H1 (cell line): ENCODE measurements around the gene MORF4L1. TPM values are rescaled to one million over a fixed set of nuclear protein-coding genes. Genes with fewer than 3 reads are reported as not detected.

Experiments used
- CTCF ChIA-PET: fragments of 300-600 bp; sonication (Branson Sonifier 250); formaldehyde crosslinking; loops from one replicate; lab custom pipeline; 2021; ENCODE audit not compliant: partially characterized antibody; lab: Charles Lee
- POLR2A ChIA-PET: fragments of 300-600 bp; sonication (Branson Sonifier 250); formaldehyde crosslinking; loops from one replicate; lab custom pipeline; 2021; ENCODE audit warnings: inconsistent platforms; ENCODE audit not compliant: partially characterized antibody; lab: Charles Lee
- DNase-seq, 2 experiments: peaks; one replicate each; pipeline versions ENCODE4 v3.0.0 to v3.0.0-alpha.2; 2010 to 2022; ENCODE audit warnings: low spot score in 2 of 2, low read depth in 1 of 2, mixed read lengths in 1 of 2
- FAIRE-seq: peaks from 2 replicates; lab custom pipeline; 2011; peaks lifted over from hg19 to GRCh38; lab: Jason Lieb, UNC
- H2AFZ ChIP-seq: 2 replicates; pipeline ENCODE4 v1.8.1; 2012; ENCODE audit warnings: low read length, inconsistent platforms
- H2AK5ac ChIP-seq: 2 replicates; pipeline ENCODE4 v1.6.1; 2013; ENCODE audit warnings: low read depth, low read length
- H2BK120ac ChIP-seq: replicated peaks from 2 replicates; pipeline ENCODE3; 2013; ENCODE audit warnings: low read depth, low read length, inconsistent platforms
- H2BK12ac ChIP-seq: 2 replicates; pipeline ENCODE4 v1.6.1; 2013; ENCODE audit warnings: low read depth, low read length
- H2BK15ac ChIP-seq: 2 replicates; pipeline ENCODE4 v1.6.1; 2013; ENCODE audit warnings: low read length
- H2BK20ac ChIP-seq: 2 replicates; pipeline ENCODE4 v1.6.1; 2013; ENCODE audit warnings: low read length
- H2BK5ac ChIP-seq: 2 replicates; pipeline ENCODE4 v1.6.1; 2013; ENCODE audit warnings: low read depth, low read length
- H3K14ac ChIP-seq: 2 replicates; pipeline ENCODE4 v1.6.1; 2013; ENCODE audit warnings: inconsistent platforms; ENCODE audit not compliant: insufficient read length
- H3K18ac ChIP-seq: 2 replicates; pipeline ENCODE4 v1.6.1; 2013; ENCODE audit warnings: low read length; ENCODE audit errors: extremely low read depth
- H3K23ac ChIP-seq: 2 replicates; pipeline ENCODE4 v1.6.1; 2013; ENCODE audit warnings: inconsistent platforms; ENCODE audit not compliant: insufficient read length
- H3K23me2 ChIP-seq: 2 replicates; pipeline ENCODE4 v1.6.1; 2013; ENCODE audit warnings: low read depth, low read length
- H3K27ac ChIP-seq: 2 replicates; pipeline ENCODE4 v1.6.1; 2011; ENCODE audit warnings: low read depth, low read length, inconsistent platforms
- H3K27me3 ChIP-seq, 4 experiments: replicated peaks in 1 of 4; 1 replicate in 1 of 4; 2 replicates in 3 of 4; pipeline versions ENCODE4 v1.6.1 to v1.8.1; 2011 to 2013; ENCODE audit warnings: low read length in 3 of 4, mild to moderate bottlenecking in 3 of 4, inconsistent platforms in 2 of 4, mixed read lengths in 2 of 4, moderate library complexity in 1 of 4; ENCODE audit not compliant: control insufficient read depth in 3 of 4, insufficient read depth in 3 of 4; ENCODE audit errors: extremely low read depth in 1 of 4
- H3K36me3 ChIP-seq, 4 experiments: 2 replicates each; pipeline versions ENCODE4 v1.6.1 to v1.8.1; 2011 to 2013; ENCODE audit warnings: mild to moderate bottlenecking in 4 of 4, low read length in 3 of 4, moderate library complexity in 2 of 4, control low read depth in 1 of 4, inconsistent platforms in 1 of 4; ENCODE audit not compliant: insufficient read depth in 4 of 4, control insufficient read depth in 2 of 4
- H3K4ac ChIP-seq: replicated peaks from 2 replicates; pipeline ENCODE3; 2013; ENCODE audit warnings: low read length, low read depth, mixed read lengths, inconsistent platforms; ENCODE audit not compliant: insufficient read length
- H3K4me1 ChIP-seq, 4 experiments: replicated peaks in 1 of 4; 1 replicate in 1 of 4; 2 replicates in 3 of 4; pipeline versions ENCODE4 v1.6.1 to v1.8.1; 2011 to 2013; ENCODE audit warnings: low read length in 3 of 4, inconsistent platforms in 2 of 4, mixed read lengths in 1 of 4; ENCODE audit not compliant: insufficient read depth in 4 of 4, control insufficient read depth in 3 of 4
- H3K4me2 ChIP-seq, 2 experiments: 2 replicates each; pipeline versions ENCODE4 v1.6.1 to v1.8.1; 2011 to 2013; ENCODE audit warnings: low read depth in 2 of 2, low read length in 2 of 2, control low read depth in 1 of 2, inconsistent platforms in 1 of 2, mild to moderate bottlenecking in 1 of 2; ENCODE audit not compliant: insufficient read depth in 1 of 2
- H3K4me3 ChIP-seq, 4 experiments: fragments of 200-600, 300-600 bp in 1 of 4; sonication (generic), shearing (Covaris generic), sonication (Bioruptor Twin) in 1 of 4; 2 replicates each; pipeline versions ENCODE4 v1.5.1 to v1.8.1; 2011 to 2016; ENCODE audit warnings: low read length in 4 of 4, low read depth in 3 of 4, control low read depth in 2 of 4, inconsistent platforms in 2 of 4, mild to moderate bottlenecking in 2 of 4, mixed read lengths in 1 of 4, moderate library complexity in 1 of 4; ENCODE audit not compliant: insufficient read depth in 2 of 4; ENCODE audit errors: extremely low read depth in 1 of 4
- H3K56ac ChIP-seq: replicated peaks from 2 replicates; pipeline ENCODE3; 2013; ENCODE audit warnings: low read depth, mild to moderate bottlenecking, mixed read lengths, low read length, inconsistent platforms; ENCODE audit not compliant: insufficient read length
- H3K79me1 ChIP-seq: 2 replicates; pipeline ENCODE4 v1.6.1; 2013; ENCODE audit warnings: low read depth, low read length, control low read depth
- H3K79me2 ChIP-seq, 2 experiments: 2 replicates each; pipeline versions ENCODE4 v1.6.1 to v1.8.1; 2012 to 2013; ENCODE audit warnings: low read length in 2 of 2, mild to moderate bottlenecking in 2 of 2, inconsistent platforms in 1 of 2; ENCODE audit not compliant: insufficient read depth in 2 of 2, control insufficient read depth in 1 of 2
- H3K9ac ChIP-seq, 4 experiments: replicated peaks in 1 of 4; 1 replicate in 1 of 4; 2 replicates in 3 of 4; pipeline versions ENCODE4 v1.6.1 to v1.8.1; 2011 to 2013; ENCODE audit warnings: low read depth in 3 of 4, low read length in 3 of 4, control low read depth in 2 of 4, mild to moderate bottlenecking in 2 of 4, moderate library complexity in 2 of 4, inconsistent platforms in 1 of 4; ENCODE audit errors: extremely low read depth in 1 of 4
- H3K9me3 ChIP-seq, 2 experiments: 2 replicates each; pipeline versions ENCODE4 v1.6.1 to v1.8.1; 2012 to 2013; ENCODE audit warnings: mild to moderate bottlenecking in 2 of 2, moderate library complexity in 2 of 2, control low read depth in 1 of 2, inconsistent platforms in 1 of 2, low read depth in 1 of 2, low read length in 1 of 2, mixed read lengths in 1 of 2; ENCODE audit not compliant: insufficient read depth in 2 of 2
- H4K20me1 ChIP-seq, 2 experiments: replicated peaks in 1 of 2; 2 replicates each; pipeline versions ENCODE3 to v1.8.1; 2011 to 2013; ENCODE audit warnings: inconsistent platforms in 2 of 2, low read length in 2 of 2, mild to moderate bottlenecking in 1 of 2; ENCODE audit not compliant: insufficient read depth in 2 of 2, control insufficient read depth in 1 of 2
- H4K5ac ChIP-seq: 2 replicates; pipeline ENCODE4 v1.6.1; 2013; ENCODE audit warnings: low read length, low read depth, mixed read lengths, inconsistent platforms; ENCODE audit not compliant: insufficient read length
- H4K8ac ChIP-seq: 2 replicates; pipeline ENCODE4 v1.8.0; 2013; ENCODE audit warnings: mild to moderate bottlenecking, moderate library complexity, low read length, inconsistent platforms; ENCODE audit not compliant: insufficient read depth; ENCODE audit errors: extremely low read depth
- H4K91ac ChIP-seq: replicated peaks from 2 replicates; pipeline ENCODE3; 2013; ENCODE audit warnings: low read length, mixed read lengths, inconsistent platforms; ENCODE audit not compliant: insufficient read length
- EGR1 ChIP-seq: IDR thresholded peaks from 2 replicates; pipeline ENCODE4 v1.6.1; 2011; ENCODE audit warnings: low read depth, low read length, borderline replicate concordance
- EP300 ChIP-seq, 2 experiments: IDR thresholded peaks; 1 replicate in 1 of 2; 2 replicates in 1 of 2; pipeline ENCODE4 v1.6.1; 2011 to 2012; ENCODE audit warnings: low read depth in 2 of 2, low read length in 2 of 2, mild to moderate bottlenecking in 2 of 2, borderline replicate concordance in 1 of 2, inconsistent platforms in 1 of 2, moderate library complexity in 1 of 2
- JUND ChIP-seq: IDR thresholded peaks from 2 replicates; pipeline ENCODE4 v1.6.1; 2011; ENCODE audit warnings: mild to moderate bottlenecking, improper control_type of control experiment, low read length
- NANOG ChIP-seq: IDR thresholded peaks from 2 replicates; pipeline ENCODE4 v1.6.1; 2011; ENCODE audit warnings: low read length, low read depth, mild to moderate bottlenecking, inconsistent platforms; ENCODE audit not compliant: insufficient read depth, poor library complexity, severe bottlenecking
- POLR2A ChIP-seq, 2 experiments: IDR thresholded peaks; 1 replicate in 1 of 2; 2 replicates in 1 of 2; pipeline ENCODE4 v1.6.1; 2011; ENCODE audit warnings: low read depth in 2 of 2, low read length in 2 of 2, mild to moderate bottlenecking in 2 of 2; ENCODE audit errors: control extremely low read depth in 1 of 2
- POU5F1 ChIP-seq: IDR thresholded peaks from 2 replicates; pipeline ENCODE4 v1.6.1; 2011; ENCODE audit warnings: low read depth, mild to moderate bottlenecking, low read length, moderate library complexity
- SAP30 ChIP-seq: fragments of 300-600 bp; sonication (generic); IDR thresholded peaks from 2 replicates; pipeline ENCODE4 v1.7.1; 2012; ENCODE audit warnings: low read length, moderate library complexity, mild to moderate bottlenecking, inconsistent platforms; ENCODE audit not compliant: insufficient read depth, insufficient replicate concordance
- WGBS, 2 experiments: shearing (Covaris generic) in 1 of 2; methylation state at CpG; one replicate each; pipeline versions ENCODE4 v1.1.6 to v1.1.7; 2013 to 2015; ENCODE audit warnings: low lambda C conversion rate in 2 of 2, mixed read lengths in 2 of 2, inconsistent platforms in 1 of 2, low coverage in 1 of 2, missing lambda C conversion rate in 1 of 2; ENCODE audit not compliant: insufficient replicate concordance in 2 of 2, insufficient coverage in 1 of 2, insufficient read length in 1 of 2; ENCODE audit errors: extremely low coverage in 1 of 2, missing lambda C conversion rate in 1 of 2; 5-methylcytosine and 5-hydroxymethylcytosine counted together
- polyA plus RNA-seq, 7 experiments: library from polyadenylated mRNA; depleted of rRNA in 3 of 7; stranded (reverse) in 5 of 7; unstranded in 2 of 7; fragments of >200 nt in 5 of 7; fragments of 200-250 nt in 2 of 7; gene quantifications; 1 replicate in 5 of 7; 2 replicates in 1 of 7; 4 replicates in 1 of 7; pipeline versions ENCODE4 v1.2.1 to v1.2.3, GENCODE V29; 2011 to 2013; ENCODE audit warnings: missing spikeins in 2 of 7, mixed read lengths in 2 of 7
- total RNA-seq: library from RNA; stranded (reverse); fragmentation: NEBNext Ultra II Directional; extraction: Animal tissue kit (Norgen Biotek cat#: 25700); gene quantifications from 2 replicates; pipeline ENCODE4 v1.2.1, GENCODE V29; 2021
- TF ChIP-seq, protein P1 (sequence below): IDR thresholded peaks from 2 replicates; pipeline ENCODE4 v1.6.1; 2011; ENCODE audit warnings: low read length, improper control_type of control experiment

Gene MORF4L1
- total and polyA plus RNA-seq, 2 of the 8 experiments (the other 6 are each of a cell fraction or from before 2014, with no cell fraction given), result 260 to 533 TPM

GRCh38 chr15:78872972-78873792, 492 bp downstream of the MORF4L1 start:
- ChIA-PET CTCF (interaction anchor here (0.6 to 4.2 kb wide), 13 partner anchors 10 to 1548 kb away, joined by 3 to 21 read pairs (median 5); partner anchors contain the start of gene ADAMTS7), POLR2A (interaction anchor here (0.6 to 5.4 kb wide), 26 partner anchors 8 to 1877 kb away, joined by 3 to 59 read pairs (median 6); partner anchors contain the start of genes ADAMTS7 and CTSH)
- H3K4ac ChIP-seq, result peak overlapping the region; percentile 96
- H3K9me3 ChIP-seq, result no peaks in the 10 kb centered on the region
- peak overlapping the region; percentile 99; the same call in 1 of the 2 replicates for H2BK12ac ChIP-seq
- H4K8ac ChIP-seq, result peak overlapping the region; percentile 100; the same call in 1 of the 2 replicates
- H4K5ac ChIP-seq, result peak overlapping the region; percentile 98
- H3K79me1 ChIP-seq, result no peaks in the 10 kb centered on the region
- H2BK5ac ChIP-seq, result peak overlapping the region; percentile 100
- peaks cover 4% of the 10 kb centered on the region; the same call in 1 of the 2 replicates for H3K23me2 ChIP-seq
- no peak for FAIRE-seq
- no peak overlapping the region for H2AFZ ChIP-seq
- peak overlapping the region; percentile 96 for H3K56ac ChIP-seq
- peak overlapping the region; percentile 100 for H4K91ac ChIP-seq
- H4K20me1 ChIP-seq, result peaks cover 21 to 31% of the 10 kb centered on the region in 2 experiments
- peak overlapping the region; percentile 97; the same call in 1 of the 2 replicates for H2BK15ac ChIP-seq
- H3K14ac ChIP-seq, result no peak overlapping the region
- H3K18ac ChIP-seq, result peak overlapping the region; percentile 98
- H2BK120ac ChIP-seq, result peak overlapping the region; percentile 80
- H3K79me2 ChIP-seq, result peaks cover 45 to 51% of the 10 kb centered on the region in 2 experiments
- peak overlapping the region; percentile 68 to 87 for H3K4me2 ChIP-seq
- no peaks in the 10 kb centered on the region for H3K27me3 ChIP-seq
- peak overlapping the region; percentile 100 for H3K27ac ChIP-seq
- H3K23ac ChIP-seq, result no peak overlapping the region
- peak overlapping the region; percentile 80; the same call in 1 of the 2 replicates for H2BK20ac ChIP-seq
- peak; percentile 79 to 89 for DNase-seq
- H3K4me3 ChIP-seq, result peak overlapping the region; percentile 97 to 100 (median 99)
- H3K36me3 ChIP-seq, result no peaks in the 10 kb centered on the region
- peaks cover 1 to 11% (median 7%) of the 10 kb centered on the region in 4 experiments; a peak in 3 of 7 replicates for H3K4me1 ChIP-seq
- H3K9ac ChIP-seq, result peak overlapping the region; percentile 94 to 100 (median 100)
- 4% methylated on average over 35 of the region's 75 CpGs; no CpG with 5 or more reads in 1 of the 2 experiments for WGBS, 2 experiments
- peak overlapping the region; percentile 99 for H2AK5ac ChIP-seq
- TF ChIP-seq SAP30, result peak; percentile 34
- no peak for TF ChIP-seq EGR1
- TF ChIP-seq POU5F1, result no peak
- TF ChIP-seq, protein P1, sequence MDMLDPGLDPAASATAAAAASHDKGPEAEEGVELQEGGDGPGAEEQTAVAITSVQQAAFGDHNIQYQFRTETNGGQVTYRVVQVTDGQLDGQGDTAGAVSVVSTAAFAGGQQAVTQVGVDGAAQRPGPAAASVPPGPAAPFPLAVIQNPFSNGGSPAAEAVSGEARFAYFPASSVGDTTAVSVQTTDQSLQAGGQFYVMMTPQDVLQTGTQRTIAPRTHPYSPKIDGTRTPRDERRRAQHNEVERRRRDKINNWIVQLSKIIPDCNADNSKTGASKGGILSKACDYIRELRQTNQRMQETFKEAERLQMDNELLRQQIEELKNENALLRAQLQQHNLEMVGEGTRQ, result no peak
- no peak for TF ChIP-seq NANOG
- TF ChIP-seq EP300 (IDR thresholded peaks at IDR 0.05; ENCODE audit: borderline replicate concordance in 1 of 2, low read depth in 2 of 2, low read length in 2 of 2), result peak; percentile 7 to 55; a peak in 1 of 3 replicates
- TF ChIP-seq JUND, result no peak
- peak; percentile 88 to 91 for TF ChIP-seq POLR2A (IDR thresholded peaks at IDR 0.05; ENCODE audit: control extremely low read depth in 1 of 2, low read depth in 2 of 2, low read length in 2 of 2)
